HG03139 (cell line): ENCODE measurements around the gene U2SURP.
A peak's percentile ranks its signal among the peaks of the same experiment; 100 is the strongest.
"Not testable (repeated sequence)": the region's sequence is repeated elsewhere in the genome, so short reads cannot be mapped to it uniquely, and the experiment has no call there.

ENCODE experiments used
- ATAC-seq: cut with Tn5 transposase; IDR thresholded peaks from one replicate; pipeline ENCODE4 v1.9.1; 2021; ENCODE audit not compliant: unreplicated experiment

U2SURP gene

GRCh38 chr3:142976621-142977398 lies 24.6 kb upstream of the U2SURP start:
- no peak for ATAC-seq

GRCh38 chr3:142977399-142977728 lies 24.0 kb upstream of the U2SURP start:
- no peak for ATAC-seq

GRCh38 chr3:142981108-142981507 lies 20.3 kb upstream of the U2SURP start:
- no peak for ATAC-seq

GRCh38 chr3:142982038-142982773 lies 19.2 kb upstream of the U2SURP start:
- no peak for ATAC-seq

- no peak for ATAC-seq
Measured at GRCh38 chr3:142983318-142983717, 18.1 kb upstream of the U2SURP start.

GRCh38 chr3:142984255-142984654 lies 17.1 kb upstream of the U2SURP start:
- no peak for ATAC-seq

GRCh38 chr3:142987080-142987700 lies 14.2 kb upstream of the U2SURP start:
- no peak for ATAC-seq

- no peak for ATAC-seq
Measured at GRCh38 chr3:142987707-142988106, 13.7 kb upstream of the U2SURP start.

- not testable (repeated sequence) for ATAC-seq
Measured at GRCh38 chr3:142988221-142988620, 13.1 kb upstream of the U2SURP start.

- not testable (repeated sequence) for ATAC-seq
Measured at GRCh38 chr3:142988826-142989225, 12.5 kb upstream of the U2SURP start.

- ATAC-seq: no peak
Measured at GRCh38 chr3:142990721-142991120, 10.6 kb upstream of the U2SURP start.

GRCh38 chr3:142992323-142992722 lies 9.0 kb upstream of the U2SURP start:
- ATAC-seq: no peak

- ATAC-seq: peak; percentile 59
Measured at GRCh38 chr3:142993958-142994442, 7.4 kb upstream of the U2SURP start.

GRCh38 chr3:142997330-142997729 lies 4.0 kb upstream of the U2SURP start:
- ATAC-seq: no peak

- no peak for ATAC-seq
Measured at GRCh38 chr3:142998439-142998838, 2.9 kb upstream of the U2SURP start.

- ATAC-seq: no peak
Measured at GRCh38 chr3:142999881-143000280, 1.5 kb upstream of the U2SURP start.

- ATAC-seq: no peak
Measured at GRCh38 chr3:143000528-143000927, 842 bp upstream of the U2SURP start.

GRCh38 chr3:143001034-143001368 lies 369 bp upstream of the U2SURP start:
- peak; percentile 69 for ATAC-seq

- ATAC-seq: peak; percentile 29
Measured at GRCh38 chr3:143002083-143002712, 828 bp downstream of the U2SURP start.

- ATAC-seq: no peak
Measured at GRCh38 chr3:143002727-143003126, 1.4 kb downstream of the U2SURP start.

- ATAC-seq: no peak
Measured at GRCh38 chr3:143004823-143005222, 3.5 kb downstream of the U2SURP start.

- ATAC-seq: no peak
Measured at GRCh38 chr3:143010024-143010423, 8.7 kb downstream of the U2SURP start.
